Measurements from ENCODE around the gene OSBPL5. TPM values are rescaled to one million over a fixed set of nuclear protein-coding genes. Genes with fewer than 3 reads are reported as not detected.

Gene OSBPL5
- total and polyA plus RNA-seq, 2 of the 4 experiments (the other 2 are of a cell fraction), result 14.9 to 22.3 TPM

- no peak for DNase-seq
- Histone ChIP-seq H2BK15ac (ENCODE audit: low read depth, low read length) (no peak overlapping the region), H3K4me3 (ENCODE audit: insufficient read depth, low read depth, low read length) (no peak overlapping the region), H3K4ac (ENCODE audit: low read depth, low read length) (peak overlapping the region; percentile 72; the same call in 1 of the 2 replicates), H2BK20ac (ENCODE audit: low read depth, low read length) (no peak overlapping the region), H2AK5ac (ENCODE audit: low read depth, low read length) (no peak overlapping the region), H4K20me1 (ENCODE audit: insufficient read depth, low read length) (peaks cover 65% of the 10 kb centered on the region), H2BK120ac (ENCODE audit: low read depth, low read length) (no peak overlapping the region), H3K14ac (replicated peaks; ENCODE audit: low read depth, low read length) (peak overlapping the region; percentile 10; the same call in 1 of the 2 replicates), H3K4me1 (ENCODE audit: control insufficient read depth, insufficient read depth, low read length) (peaks cover 61% of the 10 kb centered on the region), H2AFZ (replicated peaks; ENCODE audit: low read length, poor library complexity) (no peak overlapping the region), H3K27ac (ENCODE audit: insufficient read depth, low read length) (no peak overlapping the region), H3K36me3 (ENCODE audit: control insufficient read depth, insufficient read depth, low read length) (peaks cover 3% of the 10 kb centered on the region), H2BK5ac (ENCODE audit: low read depth, low read length, poor library complexity, severe bottlenecking) (no peak overlapping the region), H4K91ac (ENCODE audit: insufficient read depth, low read depth, low read length) (no peak overlapping the region), H3K9ac (ENCODE audit: low read depth, low read length) (no peak overlapping the region), H2AK9ac (replicated peaks; ENCODE audit: low read depth, low read length, poor library complexity) (peak overlapping the region; percentile 9), H3K9me1 (ENCODE audit: insufficient read depth, low read length) (peaks cover 37% of the 10 kb centered on the region), H3K18ac (ENCODE audit: low read depth, low read length) (no peak overlapping the region), H3K4me2 (ENCODE audit: low read depth, low read length) (no peak overlapping the region), H3K9me3 (ENCODE audit: control insufficient read depth, insufficient read depth, low read length) (no peaks in the 10 kb centered on the region), H3K23ac (ENCODE audit: low read depth, low read length) (no peak overlapping the region; the same call in 1 of the 2 replicates), H3K56ac (ENCODE audit: extremely low read depth, insufficient read depth, low read length) (no peak overlapping the region), H4K5ac (ENCODE audit: low read depth, low read length) (no peak overlapping the region), H3K27me3 (ENCODE audit: control insufficient read depth, insufficient read depth, low read length) (no peaks in the 10 kb centered on the region), H3K79me1 (ENCODE audit: low read depth in 1 of 2, low read length in 2 of 2) (peaks cover 51 to 94% of the 10 kb centered on the region in 2 experiments), H4K8ac (ENCODE audit: low read depth in 2 of 2, low read length in 2 of 2) (peak overlapping the region in 1 of 2 experiments; percentile 52; a peak in 2 of 4 replicates)
- WGBS, 2 experiments (ENCODE audit: extremely low coverage in 2 of 2, insufficient read length in 1 of 2), result 90% methylated on average over 16 of the region's 31 CpGs; no CpG with 5 or more reads in 1 of the 2 experiments
- intact Hi-C loops (cut with micrococcal nuclease), result no loop called here
- CTCF ChIA-PET, result no interaction called here
- POLR2A ChIA-PET (ENCODE audit: unreplicated experiment), result no interaction called here
- no TSS peak for BruUV-seq (replicated peaks)
- ATAC-seq (ENCODE audit: low read depth), result no peak
- TF ChIP-seq SMC3 (IDR thresholded peaks at IDR 0.05; ENCODE audit: low read depth, low read length) (no peak), CTCF (conservative IDR thresholded peaks at IDR 0.05; ENCODE audit: low read depth, low read length) (no peak), MXI1 (IDR thresholded peaks at IDR 0.05; ENCODE audit: borderline replicate concordance, low read depth, low read length) (no peak), RCOR1 (IDR thresholded peaks at IDR 0.05; ENCODE audit: insufficient replicate concordance, low read length) (no peak), POLR2A (IDR thresholded peaks at IDR 0.05; ENCODE audit: low read depth, low read length) (no peak), ELK1 (IDR thresholded peaks at IDR 0.05; ENCODE audit: borderline replicate concordance, low read depth, low read length) (no peak), RFX5 (IDR thresholded peaks at IDR 0.05; ENCODE audit: low read depth, low read length) (no peak), CHD1 (IDR thresholded peaks at IDR 0.05; ENCODE audit: low read depth, low read length) (no peak), FOS (IDR thresholded peaks at IDR 0.05; ENCODE audit: low read depth, low read length) (no peak), MAZ (IDR thresholded peaks at IDR 0.05; ENCODE audit: borderline replicate concordance, low read depth, low read length) (no peak), NFE2L2 (IDR thresholded peaks at IDR 0.05; ENCODE audit: low read depth, low read length) (no peak)
- dilution Hi-C loops (cut with HindIII; ENCODE audit: low sequenced_read_pairs, unreplicated experiment), result no loop called here
- in situ Hi-C loops (cut with MboI; ENCODE audit: low sequenced_read_pairs), result no loop called here
These were observed 8.3 kb downstream of the OSBPL5 start for GRCh38 chr11:3156661-3157311.

Data from IMR-90 (cell line).